SU-DHL-6 (cell line): ENCODE data around the gene ZSCAN2.

ENCODE experiments used
- CTCF ChIP-seq: fragments of 200-600 bp; sonication (generic); IDR thresholded peaks from one replicate; pipeline ENCODE4 v1.5.1; 2017; ENCODE audit warnings: antibody characterized with exemption, mild to moderate bottlenecking, low read length, moderate library complexity; ENCODE audit not compliant: insufficient read depth, poor library complexity, severe bottlenecking
- EZH2phosphoT487 ChIP-seq: fragments of 200-600 bp; sonication (generic), shearing (Covaris generic); conservative IDR thresholded peaks from 2 replicates; pipeline ENCODE4 v1.6.1; 2018; ENCODE audit warnings: mild to moderate bottlenecking, antibody characterized with exemption, low read length, moderate library complexity, mixed read lengths

DNA sequence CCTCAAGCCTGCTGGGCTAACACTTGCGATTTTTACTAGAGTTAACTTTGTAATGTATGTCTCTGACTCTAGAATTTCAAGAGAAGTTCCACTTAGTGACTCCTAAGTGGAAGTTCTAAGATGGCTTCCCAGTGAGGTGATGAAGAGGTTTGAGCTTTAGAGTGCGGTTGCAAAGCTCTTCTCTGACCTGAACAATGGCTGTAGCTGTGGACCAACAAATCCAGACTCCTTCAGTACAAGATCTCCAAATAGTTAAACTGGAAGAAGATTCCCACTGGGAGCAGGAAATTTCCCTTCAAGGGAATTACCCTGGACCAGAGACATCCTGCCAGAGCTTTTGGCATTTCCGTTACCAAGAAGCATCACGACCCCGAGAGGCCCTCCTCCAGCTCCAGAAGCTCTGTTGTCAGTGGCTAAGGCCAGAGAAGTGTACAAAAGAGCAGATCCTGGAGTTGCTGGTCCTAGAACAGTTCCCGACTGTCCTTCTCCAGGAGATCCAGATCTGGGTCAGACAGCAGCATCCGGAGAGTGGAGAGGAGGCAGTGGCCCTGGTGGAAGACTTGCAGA is 31.0 kb downstream of the ZSCAN2 start:
- TF ChIP-seq CTCF, result no peak
- no peak for TF ChIP-seq EZH2phosphoT487
